SK-N-SH treated with all-trans-retinoic acid at 6 μM for 48 hours (cell line): ENCODE data around the gene MGMT.

Experiments used
- BACH2 ChIP-seq: fragments of 250-450 bp; sonication (Bioruptor Pico); IDR thresholded peaks from 2 replicates; pipeline ENCODE4 v1.9.0; 2021; ENCODE audit warnings: mild to moderate bottlenecking, borderline replicate concordance
- CREB5 ChIP-seq: fragments of 250-450 bp; sonication (Bioruptor Pico); IDR thresholded peaks from 2 replicates; pipeline ENCODE4 v1.5.1; 2020; ENCODE audit warnings: low read depth, mild to moderate bottlenecking, moderate library complexity
- ESRRG ChIP-seq: fragments of 250-450 bp; sonication (Bioruptor Pico); IDR thresholded peaks from 2 replicates; pipeline ENCODE4 v1.6.1; 2021; ENCODE audit warnings: mild to moderate bottlenecking
- ISL1 ChIP-seq: fragments of 250-450 bp; sonication (Bioruptor Pico); IDR thresholded peaks from 2 replicates; pipeline ENCODE4 v2.1.2; 2022; ENCODE audit warnings: mild to moderate bottlenecking, moderate library complexity
- OSR1 ChIP-seq: fragments of 250-450 bp; sonication (Bioruptor Pico); IDR thresholded peaks from 2 replicates; pipeline ENCODE4 v1.8.0; 2022; ENCODE audit warnings: moderate library complexity, mild to moderate bottlenecking, inconsistent platforms
- PATZ1 ChIP-seq: fragments of 250-450 bp; sonication (Bioruptor Pico); IDR thresholded peaks from 2 replicates; pipeline ENCODE4 v1.8.0; 2020; ENCODE audit warnings: mild to moderate bottlenecking, moderate library complexity, borderline replicate concordance
- TCF4 ChIP-seq: fragments of 250-450 bp; sonication (Bioruptor Pico); IDR thresholded peaks from 2 replicates; pipeline ENCODE4 v1.8.0; 2021; ENCODE audit warnings: mild to moderate bottlenecking, moderate library complexity, borderline replicate concordance
- TOX ChIP-seq: fragments of 250-450 bp; sonication (Bioruptor Pico); IDR thresholded peaks from 2 replicates; pipeline ENCODE4 v1.8.0; 2021; ENCODE audit warnings: mild to moderate bottlenecking, moderate library complexity, borderline replicate concordance
- ZFP3 ChIP-seq: fragments of 250-450 bp; sonication (Bioruptor Pico); IDR thresholded peaks from 2 replicates; pipeline ENCODE4 v1.5.0; 2020; ENCODE audit warnings: mild to moderate bottlenecking, moderate library complexity
- ZNF70 ChIP-seq: fragments of 450-650 bp; formaldehyde crosslinking; IDR thresholded peaks from 2 replicates; pipeline ENCODE4 v1.5.0; 2020; ENCODE audit warnings: mild to moderate bottlenecking, moderate library complexity

- TF ChIP-seq ZFP3 (CRISPR knock-in tag): no peak
- no peak for TF ChIP-seq PATZ1
- TF ChIP-seq TOX (CRISPR knock-in tag): no peak
- no peak for TF ChIP-seq ESRRG (CRISPR knock-in tag)
- no peak for TF ChIP-seq ISL1 (CRISPR knock-in tag)
- no peak for TF ChIP-seq CREB5 (CRISPR knock-in tag)
- no peak for TF ChIP-seq TCF4
- TF ChIP-seq ZNF70: no peak
- no peak for TF ChIP-seq BACH2 (CRISPR knock-in tag)
- TF ChIP-seq OSR1 (CRISPR knock-in tag): no peak
These were observed 203.1 kb downstream of the MGMT start for GRCh38 chr10:129670124-129670523.
